ENCODE measurements around the gene MEIS2. TPM values are rescaled to one million over a fixed set of nuclear protein-coding genes. Genes with fewer than 3 reads are reported as not detected.

MEIS2 gene
- total and polyA plus RNA-seq, 2 of the 13 experiments (the other 11 are each of a cell fraction or from before 2014, with no cell fraction given) = 10.7 to 12.4 TPM

DNA sequence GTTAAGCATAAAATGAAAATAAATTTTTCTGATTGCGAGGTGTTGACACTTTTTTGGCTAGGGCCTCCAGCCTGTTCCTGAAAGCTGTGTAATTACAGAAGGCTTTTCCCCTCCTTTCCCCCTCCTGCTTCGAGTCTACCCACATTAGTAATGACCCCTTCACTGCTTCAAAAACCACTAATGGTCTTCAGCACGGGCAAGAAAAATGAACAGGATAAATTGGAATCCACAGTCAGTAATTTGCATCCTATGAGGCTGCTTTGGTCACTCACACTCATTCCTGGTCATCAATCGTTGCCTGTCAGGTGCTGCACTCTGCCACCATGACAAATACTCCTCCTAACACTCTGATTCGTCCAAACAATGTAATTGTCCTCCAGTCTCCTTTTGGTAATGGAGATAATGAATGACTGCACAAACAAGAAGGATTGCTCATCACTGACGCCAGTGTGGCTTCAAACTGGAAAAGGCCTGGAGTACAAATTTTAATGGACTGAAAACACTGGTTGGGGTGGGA lies 148.6 kb downstream of the MEIS2 start (continued):
- TF ChIP-seq, protein P1, sequence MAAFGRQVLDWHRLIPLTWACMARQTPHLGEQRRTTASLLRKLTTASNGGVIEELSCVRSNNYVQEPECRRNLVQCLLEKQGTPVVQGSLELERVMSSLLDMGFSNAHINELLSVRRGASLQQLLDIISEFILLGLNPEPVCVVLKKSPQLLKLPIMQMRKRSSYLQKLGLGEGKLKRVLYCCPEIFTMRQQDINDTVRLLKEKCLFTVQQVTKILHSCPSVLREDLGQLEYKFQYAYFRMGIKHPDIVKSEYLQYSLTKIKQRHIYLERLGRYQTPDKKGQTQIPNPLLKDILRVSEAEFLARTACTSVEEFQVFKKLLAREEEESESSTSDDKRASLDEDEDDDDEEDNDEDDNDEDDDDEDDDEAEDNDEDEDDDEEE (CRISPR knock-in tag; IDR thresholded peaks at IDR 0.05) = no peak
- TF ChIP-seq ZNF331 (CRISPR knock-in tag; IDR thresholded peaks at IDR 0.05) = no peak
- TF ChIP-seq FOXK2 (IDR thresholded peaks at IDR 0.05) = no peak
- TF ChIP-seq GZF1 (CRISPR knock-in tag; IDR thresholded peaks at IDR 0.05) = no peak
- no peak for TF ChIP-seq ZBTB3 (CRISPR knock-in tag; IDR thresholded peaks at IDR 0.05; ENCODE audit: borderline replicate concordance, low read depth)
- no peak for TF ChIP-seq MAFK (conservative IDR thresholded peaks at IDR 0.05 in 1 of 2, IDR thresholded peaks at IDR 0.05 in 1 of 2; ENCODE audit: low read length in 2 of 2)
- TF ChIP-seq ZNF83 (CRISPR knock-in tag; IDR thresholded peaks at IDR 0.05; ENCODE audit: borderline replicate concordance) = no peak

DNA sequence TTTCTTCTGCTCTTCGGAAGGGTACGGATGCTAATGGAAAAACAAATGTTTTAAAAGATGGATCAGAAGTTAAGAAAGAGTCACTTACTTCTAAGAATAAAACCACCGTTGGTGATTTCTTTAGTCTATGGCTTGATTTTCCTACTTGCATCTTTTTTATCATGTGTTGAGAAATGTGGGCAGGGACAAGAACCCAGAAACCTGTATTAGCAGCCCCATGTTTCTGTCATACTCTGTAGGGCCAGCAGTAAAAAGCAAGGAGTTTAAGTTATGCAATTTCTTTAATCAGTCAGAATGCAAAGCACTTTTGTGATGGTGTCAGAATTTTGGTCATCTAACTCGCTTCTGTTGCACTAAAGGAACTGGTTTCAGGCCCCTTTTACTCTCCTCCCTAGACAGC lies 150.0 kb downstream of the MEIS2 start:
- BruUV-seq (replicated peaks) = no TSS peak
- CTCF ChIA-PET (ENCODE audit: low intra/inter-chr PET ratio, low total read pairs) = no interaction called here
- TF ChIP-seq NBN (conservative IDR thresholded peaks at IDR 0.05) (no peak), CEBPG (CRISPR knock-in tag; IDR thresholded peaks at IDR 0.05) (no peak), ZNF543 (CRISPR knock-in tag; IDR thresholded peaks at IDR 0.05) (no peak), MXD4 (CRISPR knock-in tag; IDR thresholded peaks at IDR 0.05) (no peak), ZNF496 (CRISPR knock-in tag; IDR thresholded peaks at IDR 0.05; ENCODE audit: insufficient replicate concordance) (no peak), POLR2AphosphoS2 (IDR thresholded peaks at IDR 0.05; ENCODE audit: low read depth, low read length) (no peak), TARDBP (CRISPR knock-in tag; IDR thresholded peaks at IDR 0.05) (no peak), ZHX1 (CRISPR knock-in tag; IDR thresholded peaks at IDR 0.05; ENCODE audit: low read depth) (no peak), ZNF44 (CRISPR knock-in tag; IDR thresholded peaks at IDR 0.05) (no peak), TRIM24 (CRISPR knock-in tag; IDR thresholded peaks at IDR 0.05) (no peak)
- TF ChIP-seq, protein P2, sequence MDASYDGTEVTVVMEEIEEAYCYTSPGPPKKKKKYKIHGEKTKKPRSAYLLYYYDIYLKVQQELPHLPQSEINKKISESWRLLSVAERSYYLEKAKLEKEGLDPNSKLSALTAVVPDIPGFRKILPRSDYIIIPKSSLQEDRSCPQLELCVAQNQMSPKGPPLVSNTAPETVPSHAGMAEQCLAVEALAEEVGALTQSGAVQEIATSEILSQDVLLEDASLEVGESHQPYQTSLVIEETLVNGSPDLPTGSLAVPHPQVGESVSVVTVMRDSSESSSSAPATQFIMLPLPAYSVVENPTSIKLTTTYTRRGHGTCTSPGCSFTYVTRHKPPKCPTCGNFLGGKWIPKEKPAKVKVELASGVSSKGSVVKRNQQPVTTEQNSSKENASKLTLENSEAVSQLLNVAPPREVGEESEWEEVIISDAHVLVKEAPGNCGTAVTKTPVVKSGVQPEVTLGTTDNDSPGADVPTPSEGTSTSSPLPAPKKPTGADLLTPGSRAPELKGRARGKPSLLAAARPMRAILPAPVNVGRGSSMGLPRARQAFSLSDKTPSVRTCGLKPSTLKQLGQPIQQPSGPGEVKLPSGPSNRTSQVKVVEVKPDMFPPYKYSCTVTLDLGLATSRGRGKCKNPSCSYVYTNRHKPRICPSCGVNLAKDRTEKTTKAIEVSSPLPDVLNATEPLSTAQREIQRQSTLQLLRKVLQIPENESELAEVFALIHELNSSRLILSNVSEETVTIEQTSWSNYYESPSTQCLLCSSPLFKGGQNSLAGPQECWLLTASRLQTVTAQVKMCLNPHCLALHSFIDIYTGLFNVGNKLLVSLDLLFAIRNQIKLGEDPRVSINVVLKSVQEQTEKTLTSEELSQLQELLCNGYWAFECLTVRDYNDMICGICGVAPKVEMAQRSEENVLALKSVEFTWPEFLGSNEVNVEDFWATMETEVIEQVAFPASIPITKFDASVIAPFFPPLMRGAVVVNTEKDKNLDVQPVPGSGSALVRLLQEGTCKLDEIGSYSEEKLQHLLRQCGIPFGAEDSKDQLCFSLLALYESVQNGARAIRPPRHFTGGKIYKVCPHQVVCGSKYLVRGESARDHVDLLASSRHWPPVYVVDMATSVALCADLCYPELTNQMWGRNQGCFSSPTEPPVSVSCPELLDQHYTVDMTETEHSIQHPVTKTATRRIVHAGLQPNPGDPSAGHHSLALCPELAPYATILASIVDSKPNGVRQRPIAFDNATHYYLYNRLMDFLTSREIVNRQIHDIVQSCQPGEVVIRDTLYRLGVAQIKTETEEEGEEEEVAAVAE (CRISPR knock-in tag; IDR thresholded peaks at IDR 0.05; ENCODE audit: borderline replicate concordance) = no peak

More for the DNA sequence above, 150.0 kb downstream of the MEIS2 start:
- WGBS (ENCODE audit: low lambda C conversion rate) = 89% methylated on average over 4 of the region's 4 CpGs
- Histone ChIP-seq H3K79me2 (ENCODE audit: insufficient read depth, low read length) (no peaks in the 10 kb centered on the region), H3K27me3 (ENCODE audit: control insufficient read depth in 1 of 2, insufficient read depth in 2 of 2, low read length in 2 of 2) (no peaks in the 10 kb centered on the region), H3K9me3 (ENCODE audit: low read length) (no peaks in the 10 kb centered on the region), H3K4me1 (ENCODE audit: insufficient read depth, low read length) (no peaks in the 10 kb centered on the region), H3K27ac (ENCODE audit: extremely low read length, insufficient read depth, low read length) (no peak overlapping the region), H4K20me1 (ENCODE audit: insufficient read depth, low read length) (no peaks in the 10 kb centered on the region), H3K4me3 (replicated peaks in 1 of 3; ENCODE audit: insufficient read depth in 1 of 3, low read depth in 2 of 3, low read length in 3 of 3) (no peak overlapping the region), H3K36me3 (replicated peaks in 1 of 2; ENCODE audit: control insufficient read depth in 1 of 2, insufficient read depth in 2 of 2, low read length in 2 of 2) (no peaks in the 10 kb centered on the region; a peak in 3 of 5 replicates), H3K9ac (ENCODE audit: insufficient read depth, low read depth, low read length) (no peak overlapping the region), H3K4me2 (ENCODE audit: low read depth, low read length) (no peak overlapping the region), H2AFZ (ENCODE audit: low read length) (no peak overlapping the region)
- ATAC-seq (no peak), FAIRE-seq (no peak), DNase-seq (ENCODE audit: low spot score) (no peak)
- intact Hi-C loops (cut with micrococcal nuclease; ENCODE audit: unreplicated experiment) (no loop called here), in situ Hi-C loops (cut with HindIII; ENCODE audit: extremely low pct_ligation_motif_present, low pct_unique_long_range_greater_than_20kb) (no loop called here)
- POLR2A ChIA-PET = no interaction called here

Data from HepG2 (cell line).